Stimulated activated CD8-positive, alpha-beta memory T cell treated with anti-CD3 and anti-CD28 coated beads, Interleukin-7, amount 100 ng/mL, for 1 hour (primary cell): Measurements from ENCODE around the gene SMPX.
"Not testable (repeated sequence)": the region's sequence is repeated elsewhere in the genome, so short reads cannot be mapped to it uniquely, and the experiment has no call there.

Experiments
- DNase-seq, 2 donors: peaks; one replicate each; pipeline ENCODE4 v3.0.0-alpha.2; 2020; ENCODE audit warnings: low read depth in 2 of 2

SMPX gene

GRCh38 chrX:21757960-21758359 is at the start of gene SMPX:
SMPX (minus strand) TSS chrX:21758116; CDS start chrX:21754290, 3,826 bp downstream.
- DNase-seq, result no peak

- no peak for DNase-seq
These were observed 48.8 kb upstream of the SMPX start for GRCh38 chrX:21806691-21807090.

GRCh38 chrX:21802839-21803238 is 44.9 kb upstream of the SMPX start:
- no peak for DNase-seq

- DNase-seq, result no peak
These were observed 44.2 kb upstream of the SMPX start for GRCh38 chrX:21802054-21802670.

- no peak for DNase-seq
These were observed 42.4 kb upstream of the SMPX start for GRCh38 chrX:21800344-21800770.

- no peak for DNase-seq
These were observed 41.9 kb upstream of the SMPX start for GRCh38 chrX:21799767-21800166.

- DNase-seq, result no peak
These were observed 40.8 kb upstream of the SMPX start for GRCh38 chrX:21798677-21799219.

- no peak for DNase-seq
These were observed 24.1 kb upstream of the SMPX start for GRCh38 chrX:21781976-21782375.

- no peak for DNase-seq
These were observed 23.6 kb upstream of the SMPX start for GRCh38 chrX:21781525-21781924.

- no peak for DNase-seq
These were observed 21.2 kb upstream of the SMPX start for GRCh38 chrX:21779095-21779494.

- no peak for DNase-seq
These were observed 20.3 kb upstream of the SMPX start for GRCh38 chrX:21778236-21778635.

- DNase-seq, result not testable (repeated sequence)
These were observed 17.2 kb upstream of the SMPX start for GRCh38 chrX:21775128-21775527.

GRCh38 chrX:21773036-21773435 is 15.1 kb upstream of the SMPX start:
- not testable (repeated sequence) for DNase-seq

GRCh38 chrX:21770631-21771321 is 12.9 kb upstream of the SMPX start:
- no peak for DNase-seq

GRCh38 chrX:21766101-21766500 is 8.2 kb upstream of the SMPX start:
- no peak for DNase-seq

GRCh38 chrX:21764008-21764407 is 6.1 kb upstream of the SMPX start:
- no peak for DNase-seq

- DNase-seq, result no peak
These were observed 572 bp upstream of the SMPX start for GRCh38 chrX:21758488-21758887.

- DNase-seq, result no peak
These were observed 959 bp downstream of the SMPX start for GRCh38 chrX:21756785-21757529.

- DNase-seq, result no peak
These were observed 8.0 kb downstream of the SMPX start for GRCh38 chrX:21749924-21750323.

GRCh38 chrX:21748235-21748634 is 9.7 kb downstream of the SMPX start:
- no peak for DNase-seq

- DNase-seq, result no peak
These were observed 10.4 kb downstream of the SMPX start for GRCh38 chrX:21747558-21747957.

GRCh38 chrX:21745756-21746155 is 12.2 kb downstream of the SMPX start:
- peak in 1 of 2 donors; percentile 23 for DNase-seq

GRCh38 chrX:21744721-21745120 is 13.2 kb downstream of the SMPX start:
- no peak for DNase-seq
